Nephron (organoid): ENCODE results near the gene TPCN1.

Experiments
- H3K27ac Mint-ChIP-seq, 3 experiments: 2 replicates each; pipeline ENCODE4 v1.8.0; 2020; ENCODE audit warnings: mixed read lengths in 3 of 3, mild to moderate bottlenecking in 2 of 3, moderate library complexity in 1 of 3
- H3K27me3 Mint-ChIP-seq: 2 replicates; pipeline ENCODE4 v1.8.0; 2021; ENCODE audit warnings: low read depth, mild to moderate bottlenecking, moderate library complexity, mixed read lengths
- H3K36me3 Mint-ChIP-seq: 2 replicates; pipeline ENCODE4 v1.8.0; 2020; ENCODE audit warnings: low read depth, mixed read lengths
- H3K4me1 Mint-ChIP-seq: 2 replicates; pipeline ENCODE4 v1.8.0; 2020; ENCODE audit warnings: mixed read lengths
- H3K4me3 Mint-ChIP-seq, 3 experiments: 2 replicates each; pipeline ENCODE4 v1.8.0; 2020; ENCODE audit warnings: mild to moderate bottlenecking in 3 of 3, mixed read lengths in 3 of 3, moderate library complexity in 2 of 3
- H3K9me3 Mint-ChIP-seq: 2 replicates; pipeline ENCODE4 v1.8.0; 2020; ENCODE audit warnings: mixed read lengths
- CTCF ChIP-seq, 3 experiments: fragments of 200-600 bp; sonication (generic); IDR thresholded peaks; one replicate each; pipeline ENCODE4 v1.5.0; 2021; ENCODE audit warnings: antibody characterized with exemption in 3 of 3; ENCODE audit not compliant: unreplicated experiment in 3 of 3

TPCN1 gene

DNA sequence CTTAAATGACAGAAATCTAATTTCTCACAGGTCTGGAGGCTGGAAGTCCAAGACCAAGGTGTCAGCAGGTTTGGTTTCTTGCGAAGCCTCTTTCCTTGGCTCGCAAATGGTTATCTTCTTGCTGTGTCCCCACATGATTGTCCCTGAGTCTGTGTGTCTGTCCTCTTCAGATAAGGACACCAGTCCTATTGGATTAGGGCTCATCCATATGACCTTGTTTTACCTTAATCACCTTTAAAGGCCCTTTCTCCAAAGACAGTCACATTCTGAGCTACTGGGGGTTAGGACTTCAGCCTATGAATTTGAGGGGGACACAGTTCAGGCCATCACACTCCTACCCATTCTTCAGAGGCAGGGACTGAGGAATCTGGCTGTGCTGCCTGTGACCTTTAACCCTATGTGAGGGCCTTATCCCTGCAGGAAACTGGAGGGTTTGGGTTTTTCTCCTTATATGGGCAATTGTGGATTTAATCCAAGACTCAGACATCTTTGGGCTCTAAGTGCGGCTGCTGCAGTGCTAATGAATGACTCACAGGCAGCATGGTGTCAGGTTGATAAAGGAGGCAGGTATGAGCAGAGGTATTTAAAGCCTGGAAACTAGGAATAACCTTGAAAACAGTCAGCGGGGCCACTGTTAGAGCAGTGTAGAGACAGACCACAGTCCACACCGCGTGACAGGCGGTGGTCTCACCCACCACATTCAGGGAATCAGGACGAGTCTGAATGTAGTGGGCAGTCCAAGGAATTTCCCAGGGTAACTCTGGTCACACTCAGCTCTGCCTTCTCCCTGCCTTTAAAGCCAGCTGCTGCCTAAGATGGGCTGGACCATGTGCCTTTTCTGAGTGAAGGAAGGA lies 10.2 kb downstream of the TPCN1 start:
- H3K27ac Mint-ChIP-seq, result peak overlapping the region in 2 of 3 experiments; percentile 28 to 84
- peaks cover 48% of the 10 kb centered on the region for H3K4me1 Mint-ChIP-seq
- no peaks in the 10 kb centered on the region for H3K27me3 Mint-ChIP-seq
- H3K36me3 Mint-ChIP-seq, result peaks cover 29% of the 10 kb centered on the region
- H3K4me3 Mint-ChIP-seq, result no peak overlapping the region
- H3K9me3 Mint-ChIP-seq, result no peaks in the 10 kb centered on the region
- TF ChIP-seq CTCF (IDR thresholded peaks at IDR 0.05; ENCODE audit: unreplicated experiment in 3 of 3), result no peak

GRCh38 chr12:113232089-113232839 lies 11.0 kb downstream of the TPCN1 start:
- Mint-ChIP-seq H3K36me3 (peaks cover 28% of the 10 kb centered on the region), H3K4me1 (peaks cover 51% of the 10 kb centered on the region), H3K9me3 (no peaks in the 10 kb centered on the region), H3K4me3 (no peak overlapping the region), H3K27ac (peak overlapping the region in 2 of 3 experiments; percentile 37 to 80), H3K27me3 (no peaks in the 10 kb centered on the region)
- no peak for TF ChIP-seq CTCF (IDR thresholded peaks at IDR 0.05; ENCODE audit: unreplicated experiment in 3 of 3)

- peaks cover 51% of the 10 kb centered on the region for H3K4me1 Mint-ChIP-seq
- no peaks in the 10 kb centered on the region for H3K27me3 Mint-ChIP-seq
- H3K9me3 Mint-ChIP-seq, result no peaks in the 10 kb centered on the region
- no peak for TF ChIP-seq CTCF (IDR thresholded peaks at IDR 0.05; ENCODE audit: unreplicated experiment in 3 of 3)
- H3K4me3 Mint-ChIP-seq, result peak overlapping the region in 2 of 3 experiments; percentile 41 to 57
- H3K36me3 Mint-ChIP-seq, result peaks cover 24% of the 10 kb centered on the region
- H3K27ac Mint-ChIP-seq, result peak overlapping the region in 2 of 3 experiments; percentile 37 to 80
These were observed 11.7 kb downstream of the TPCN1 start for GRCh38 chr12:113232840-113233585.

- Mint-ChIP-seq H3K27ac (peak overlapping the region in 1 of 3 experiments; percentile 45), H3K36me3 (peaks cover 24% of the 10 kb centered on the region), H3K27me3 (no peaks in the 10 kb centered on the region), H3K9me3 (no peaks in the 10 kb centered on the region), H3K4me1 (peaks cover 51% of the 10 kb centered on the region), H3K4me3 (no peak overlapping the region)
- no peak for TF ChIP-seq CTCF (IDR thresholded peaks at IDR 0.05; ENCODE audit: unreplicated experiment in 3 of 3)
These were observed 12.7 kb downstream of the TPCN1 start for GRCh38 chr12:113233967-113234366.

- H3K4me1 Mint-ChIP-seq, result peaks cover 56% of the 10 kb centered on the region
These were observed 13.2 kb downstream of the TPCN1 start for GRCh38 chr12:113234483-113234882.

More at GRCh38 chr12:113234483-113234882, 13.2 kb downstream of the TPCN1 start:
- Mint-ChIP-seq H3K9me3 (no peaks in the 10 kb centered on the region), H3K27ac (peak overlapping the region in 1 of 3 experiments; percentile 45), H3K36me3 (peaks cover 24% of the 10 kb centered on the region), H3K27me3 (no peaks in the 10 kb centered on the region), H3K4me3 (no peak overlapping the region)
- no peak for TF ChIP-seq CTCF (IDR thresholded peaks at IDR 0.05; ENCODE audit: unreplicated experiment in 3 of 3)
